T-helper 2 cell treated with Interferon-gamma antibody and Interleukin-4, amounts not matched to agents 5 μg/mL and 100 μg/mL, for 36 hours (primary cell): Measurements from ENCODE around the gene FBXO2.
"Not testable (repeated sequence)": the region's sequence is repeated elsewhere in the genome, so short reads cannot be mapped to it uniquely, and the experiment has no call there.

ENCODE experiments used
- DNase-seq: peaks from one replicate; pipeline ENCODE4 v3.0.0; 2021; ENCODE audit warnings: low spot score
- H3K27ac Mint-ChIP-seq: one replicate; pipeline ENCODE4 v1.8.0; 2021; ENCODE audit warnings: mild to moderate bottlenecking, mixed read lengths
- H3K27me3 Mint-ChIP-seq: one replicate; pipeline ENCODE4 v1.8.0; 2021; ENCODE audit warnings: low read depth, mixed read lengths
- H3K36me3 Mint-ChIP-seq: one replicate; pipeline ENCODE4 v1.8.0; 2021; ENCODE audit warnings: low read depth, mixed read lengths
- H3K4me1 Mint-ChIP-seq: one replicate; pipeline ENCODE4 v1.8.0; 2021; ENCODE audit warnings: low read depth, mixed read lengths
- H3K4me3 Mint-ChIP-seq: one replicate; pipeline ENCODE4 v1.8.0; 2022; ENCODE audit warnings: mild to moderate bottlenecking, moderate library complexity, mixed read lengths
- H3K9me3 Mint-ChIP-seq: one replicate; pipeline ENCODE4 v1.8.0; 2021; ENCODE audit warnings: mixed read lengths

FBXO2 gene

DNA sequence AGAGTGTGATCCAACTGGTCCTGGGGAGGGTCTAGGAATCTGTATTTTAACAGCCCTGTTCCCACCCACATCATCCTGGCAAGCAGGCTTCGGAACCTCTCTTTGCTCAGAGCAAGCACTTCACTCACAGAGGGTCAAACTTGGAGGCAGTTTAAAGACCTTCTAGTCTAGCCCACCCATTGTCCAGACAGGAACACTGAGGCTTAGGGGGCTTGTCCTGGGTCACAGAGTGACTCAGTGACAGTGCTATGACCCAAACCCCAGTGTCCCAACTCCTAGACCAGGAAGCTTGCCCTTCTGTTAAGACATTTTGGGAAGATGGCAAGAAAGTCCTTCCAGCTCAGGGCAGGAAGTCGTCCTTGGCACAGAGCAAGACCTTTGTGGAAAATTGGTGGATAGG is 36.5 kb downstream of the FBXO2 start:
- Mint-ChIP-seq H3K4me3 (no peak overlapping the region), H3K36me3 (no peaks in the 10 kb centered on the region), H3K9me3 (no peaks in the 10 kb centered on the region), H3K27me3 (peaks cover 4% of the 10 kb centered on the region), H3K4me1 (no peaks in the 10 kb centered on the region), H3K27ac (no peak overlapping the region)
- no peak for DNase-seq

DNA sequence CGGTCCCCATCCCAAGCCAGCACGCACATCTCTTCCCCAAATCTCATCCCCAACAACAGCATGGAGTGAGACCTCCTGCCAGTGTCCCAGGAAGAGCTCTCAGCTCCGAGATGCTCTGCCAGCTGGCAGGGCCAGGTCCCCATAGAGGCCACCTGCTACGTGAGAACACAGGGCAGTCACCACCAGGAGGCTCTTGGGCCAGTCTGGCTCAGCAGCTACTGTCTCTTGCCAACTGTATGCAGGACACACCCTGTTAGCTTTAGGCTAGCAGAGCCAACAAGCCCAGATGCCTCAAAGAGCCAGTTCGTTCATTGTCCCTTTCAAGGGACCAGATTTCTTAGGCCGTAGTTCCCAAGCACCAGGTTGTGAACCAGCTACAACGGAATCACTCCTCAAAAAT is 36.9 kb downstream of the FBXO2 start:
- peaks cover 4% of the 10 kb centered on the region for H3K27me3 Mint-ChIP-seq

DNA sequence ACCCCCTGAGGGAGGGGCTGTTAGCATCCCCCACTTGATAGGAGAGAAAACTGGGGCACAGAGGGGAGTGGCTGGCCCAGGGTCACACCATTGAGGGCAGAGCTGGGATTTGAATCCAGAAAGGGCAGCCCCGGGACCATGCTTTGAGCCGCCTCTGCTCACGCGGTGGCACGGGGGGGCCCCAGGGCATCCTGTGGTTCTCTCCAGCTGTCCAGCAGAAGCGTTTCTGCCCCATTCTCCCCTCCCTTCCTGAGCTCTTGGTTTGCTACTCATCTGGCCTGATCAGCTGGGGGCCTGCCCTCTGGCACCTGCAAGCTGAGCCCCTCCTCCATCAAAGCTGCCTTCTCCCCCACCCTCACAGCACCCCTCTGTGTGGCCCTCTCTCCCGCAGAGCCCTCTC is 37.5 kb downstream of the FBXO2 start:
- no peak overlapping the region for H3K27ac Mint-ChIP-seq
- no peaks in the 10 kb centered on the region for H3K4me1 Mint-ChIP-seq
- no peak overlapping the region for H3K4me3 Mint-ChIP-seq

More for the DNA sequence above, 36.9 kb downstream of the FBXO2 start:
- DNase-seq: no peak
- Mint-ChIP-seq H3K4me1 (no peaks in the 10 kb centered on the region), H3K4me3 (no peak overlapping the region), H3K36me3 (no peaks in the 10 kb centered on the region), H3K27ac (no peak overlapping the region), H3K9me3 (no peaks in the 10 kb centered on the region)

DNA sequence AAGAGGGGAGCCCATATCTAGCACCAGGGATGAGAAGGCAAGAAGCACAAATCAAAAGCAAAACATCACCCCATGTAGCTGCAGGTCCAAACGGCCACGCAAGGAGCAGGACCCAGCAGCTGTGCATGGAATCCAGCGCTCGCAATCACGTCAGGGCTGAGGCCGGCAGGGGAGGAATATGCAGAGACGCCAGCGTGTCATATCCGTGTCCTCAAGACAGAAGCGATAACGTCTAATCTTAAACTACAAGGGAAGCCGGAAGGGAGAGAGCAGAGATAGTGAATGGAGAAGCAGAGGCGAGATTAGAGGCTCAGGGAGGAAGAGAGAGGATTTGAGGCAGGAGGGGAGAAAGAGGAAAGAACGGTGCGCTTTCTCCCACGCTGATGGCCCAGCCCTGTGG is 39.1 kb downstream of the FBXO2 start:
- no peak overlapping the region for H3K27ac Mint-ChIP-seq
- H3K4me3 Mint-ChIP-seq: no peak overlapping the region
- H3K4me1 Mint-ChIP-seq: no peaks in the 10 kb centered on the region
- no peaks in the 10 kb centered on the region for H3K36me3 Mint-ChIP-seq
- H3K27me3 Mint-ChIP-seq: no peaks in the 10 kb centered on the region
- DNase-seq: no peak
- H3K9me3 Mint-ChIP-seq: no peaks in the 10 kb centered on the region

More for the DNA sequence above, 37.5 kb downstream of the FBXO2 start:
- no peaks in the 10 kb centered on the region for H3K27me3 Mint-ChIP-seq
- no peak for DNase-seq
- H3K9me3 Mint-ChIP-seq: no peaks in the 10 kb centered on the region
- no peaks in the 10 kb centered on the region for H3K36me3 Mint-ChIP-seq

DNA sequence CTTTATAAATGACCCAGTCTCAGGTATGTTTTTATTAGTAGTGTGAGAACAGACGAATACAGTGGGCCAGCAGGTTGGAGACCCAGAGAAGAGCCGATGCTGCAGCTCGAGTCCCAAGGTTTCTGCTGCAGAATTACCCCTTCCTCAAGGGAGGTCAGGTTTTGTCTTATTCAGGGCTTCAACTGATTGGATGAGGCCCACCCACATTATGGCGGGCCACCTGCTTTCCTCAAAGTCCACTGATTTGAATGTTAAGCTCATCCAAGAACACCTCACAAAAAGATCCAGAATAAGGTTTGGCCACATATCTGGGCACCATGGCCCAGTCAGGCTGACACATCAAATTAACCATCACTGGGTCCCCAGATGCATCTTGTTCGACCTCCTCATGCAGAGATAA is 40.9 kb downstream of the FBXO2 start:
- Mint-ChIP-seq H3K9me3 (no peaks in the 10 kb centered on the region), H3K36me3 (no peaks in the 10 kb centered on the region), H3K4me1 (no peaks in the 10 kb centered on the region), H3K4me3 (no peak overlapping the region), H3K27ac (no peak overlapping the region), H3K27me3 (no peaks in the 10 kb centered on the region)
- no peak for DNase-seq

DNA sequence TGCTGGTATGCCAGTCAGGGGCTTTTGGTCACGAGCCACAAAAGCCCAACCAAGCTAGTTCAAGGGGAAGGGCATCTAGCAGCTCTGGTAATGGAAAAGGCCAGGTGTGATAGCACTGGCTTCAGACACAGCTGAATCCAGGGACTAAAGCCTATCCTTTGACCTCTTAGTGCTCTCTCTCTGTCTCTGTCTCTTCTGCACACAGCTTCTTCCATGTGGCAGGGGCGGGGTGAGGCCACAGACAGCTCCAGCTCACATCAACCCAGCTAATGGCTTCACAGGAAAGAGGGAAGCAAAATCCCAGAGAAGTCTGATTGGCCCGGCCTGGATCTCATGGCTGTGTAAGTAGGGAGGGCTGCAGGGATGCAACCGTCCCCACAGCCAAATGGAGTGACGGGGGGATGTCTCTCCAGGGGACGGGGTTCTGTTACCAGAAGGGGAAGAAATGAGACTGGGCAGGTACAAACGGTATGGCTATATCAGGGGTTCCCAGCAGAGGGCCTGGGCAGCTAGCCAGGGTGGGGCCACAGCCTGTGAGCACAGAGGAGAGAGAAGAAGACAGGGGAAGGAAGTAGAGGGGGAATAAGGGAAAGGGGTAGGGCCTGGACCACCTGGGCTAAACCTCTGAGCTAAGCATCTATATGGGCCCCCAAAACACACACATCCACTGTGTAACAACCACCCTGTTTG is 42.4 kb downstream of the FBXO2 start:
- no peaks in the 10 kb centered on the region for H3K4me1 Mint-ChIP-seq
- no peaks in the 10 kb centered on the region for H3K27me3 Mint-ChIP-seq
- DNase-seq: no peak
- no peak overlapping the region for H3K4me3 Mint-ChIP-seq
- H3K9me3 Mint-ChIP-seq: no peaks in the 10 kb centered on the region
- no peak overlapping the region for H3K27ac Mint-ChIP-seq
- no peaks in the 10 kb centered on the region for H3K36me3 Mint-ChIP-seq

DNA sequence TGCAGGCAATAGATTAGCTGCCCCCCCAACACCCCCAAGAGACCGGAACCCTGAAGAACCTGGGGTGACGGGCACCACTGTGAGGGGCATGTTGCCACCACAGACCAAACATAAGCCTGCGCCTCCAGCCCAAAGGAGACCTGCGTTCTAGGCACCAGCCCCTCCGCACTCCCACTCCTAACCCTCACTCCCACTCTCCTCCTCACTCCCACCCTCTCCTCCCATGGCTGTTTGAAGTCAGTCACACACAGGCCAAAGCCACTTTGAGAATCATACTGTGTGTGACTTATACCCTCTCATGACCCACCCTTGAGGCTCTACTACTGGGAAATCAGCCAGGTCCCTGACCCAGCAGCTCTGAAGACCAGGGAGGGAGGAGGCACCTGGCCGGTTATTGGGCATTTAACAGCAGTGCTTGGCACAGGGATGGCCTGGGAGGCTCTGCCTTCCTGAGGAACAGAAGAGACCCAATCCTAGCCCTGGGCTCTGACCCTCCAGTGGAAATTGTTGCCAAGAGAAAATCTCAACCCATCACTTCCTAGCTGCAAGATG is 43.5 kb downstream of the FBXO2 start:
- Mint-ChIP-seq H3K9me3 (no peaks in the 10 kb centered on the region), H3K4me3 (no peak overlapping the region), H3K36me3 (no peaks in the 10 kb centered on the region), H3K27me3 (no peaks in the 10 kb centered on the region), H3K27ac (no peak overlapping the region), H3K4me1 (no peaks in the 10 kb centered on the region)
- DNase-seq: no peak

DNA sequence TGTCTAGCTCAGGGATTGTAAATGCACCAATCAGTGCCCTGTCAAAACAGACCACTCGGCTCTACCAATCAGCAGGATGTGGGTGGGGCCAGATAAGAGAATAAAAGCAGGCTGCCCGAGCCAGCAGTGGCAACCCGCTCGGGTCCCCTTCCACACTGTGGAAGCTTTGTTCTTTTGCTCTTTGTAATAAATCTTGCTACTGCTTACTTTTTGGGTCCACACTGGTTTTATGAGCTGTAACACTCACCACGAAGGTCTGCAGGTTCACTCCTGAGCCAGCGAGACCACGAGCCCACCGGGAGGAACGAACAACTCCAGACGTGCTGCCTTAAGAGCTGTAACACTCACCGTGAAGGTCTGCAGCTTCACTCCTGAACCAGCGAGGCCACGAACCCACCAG is 44.9 kb downstream of the FBXO2 start:
- not testable (repeated sequence) for H3K27ac Mint-ChIP-seq, H3K27me3 Mint-ChIP-seq, H3K4me1 Mint-ChIP-seq, H3K4me3 Mint-ChIP-seq, DNase-seq, H3K36me3 Mint-ChIP-seq, H3K9me3 Mint-ChIP-seq

DNA sequence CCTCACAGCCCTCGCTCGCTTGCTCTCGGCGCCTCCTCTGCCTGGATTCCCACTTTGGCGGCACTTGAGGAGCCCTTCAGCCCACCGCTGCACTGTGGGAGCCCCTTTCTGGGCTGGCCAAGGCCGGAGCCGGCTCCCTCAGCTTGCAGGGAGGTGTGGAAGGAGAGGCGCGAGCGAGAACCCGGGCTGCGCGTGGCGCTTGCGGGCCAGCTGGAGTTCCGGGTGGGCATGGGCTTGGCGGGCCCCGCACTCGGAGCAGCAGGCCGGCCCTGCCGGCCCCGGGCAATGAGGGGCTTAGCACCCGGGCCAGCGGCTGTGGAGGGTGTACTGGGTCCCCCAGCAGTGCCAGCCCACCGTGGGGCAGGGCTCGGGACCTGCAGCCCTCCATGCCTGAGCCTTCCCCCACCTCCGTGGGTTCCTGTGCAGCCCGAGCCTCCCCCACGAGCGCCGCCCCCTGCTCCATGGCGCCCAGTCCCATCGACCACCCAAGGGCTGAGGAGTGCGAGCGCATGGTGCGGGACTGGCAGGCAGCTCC is 45.6 kb downstream of the FBXO2 start:
- not testable (repeated sequence) for H3K9me3 Mint-ChIP-seq, H3K4me3 Mint-ChIP-seq, DNase-seq, H3K27ac Mint-ChIP-seq, H3K27me3 Mint-ChIP-seq, H3K4me1 Mint-ChIP-seq, H3K36me3 Mint-ChIP-seq

DNA sequence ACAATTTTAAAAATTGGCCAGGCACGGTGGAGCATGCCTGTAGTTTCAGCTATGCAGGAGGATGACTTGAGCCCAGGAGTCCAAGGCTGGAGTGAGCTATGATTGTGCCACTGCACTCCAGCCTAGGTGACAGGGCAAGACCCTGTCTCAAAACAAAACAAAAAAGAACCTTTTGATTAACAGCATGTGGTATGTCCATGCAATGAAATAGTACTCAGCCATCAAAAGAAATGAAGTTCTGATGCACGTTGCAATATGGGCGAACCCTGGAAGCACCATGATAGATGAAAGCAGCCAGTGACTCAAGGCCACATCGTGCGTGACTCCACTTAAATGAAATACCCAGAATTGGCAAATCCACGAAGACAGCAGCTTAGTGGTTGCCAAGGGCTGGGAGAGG is 47.5 kb downstream of the FBXO2 start:
- H3K4me3 Mint-ChIP-seq: no peak overlapping the region
- no peaks in the 10 kb centered on the region for H3K27me3 Mint-ChIP-seq

DNA sequence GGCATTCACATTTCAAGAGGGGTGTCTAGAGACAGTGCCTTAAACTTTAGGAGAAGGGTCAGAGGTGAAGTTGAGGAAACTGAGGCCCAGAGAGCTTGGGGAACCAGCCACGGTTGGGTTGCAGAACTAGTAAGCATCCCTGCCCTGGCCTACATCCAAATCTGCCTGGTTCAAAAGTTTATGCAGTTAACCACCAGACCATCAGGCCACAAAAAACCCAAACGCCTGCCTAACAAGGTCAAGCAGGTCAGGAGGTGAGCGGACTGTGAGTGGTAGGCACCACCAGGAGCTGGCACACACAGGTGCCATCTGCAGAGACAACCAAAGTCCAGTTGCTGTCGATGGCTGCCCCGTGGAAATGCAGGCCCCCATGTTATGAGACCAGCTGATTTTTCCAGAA is 51.2 kb downstream of the FBXO2 start:
- no peaks in the 10 kb centered on the region for H3K36me3 Mint-ChIP-seq
- DNase-seq: no peak
- no peaks in the 10 kb centered on the region for H3K4me1 Mint-ChIP-seq
- H3K27me3 Mint-ChIP-seq: no peaks in the 10 kb centered on the region
- H3K27ac Mint-ChIP-seq: no peak overlapping the region
- H3K4me3 Mint-ChIP-seq: no peak overlapping the region
- no peaks in the 10 kb centered on the region for H3K9me3 Mint-ChIP-seq

More for the DNA sequence above, 47.5 kb downstream of the FBXO2 start:
- Mint-ChIP-seq H3K4me1 (no peaks in the 10 kb centered on the region), H3K9me3 (no peaks in the 10 kb centered on the region), H3K36me3 (no peaks in the 10 kb centered on the region), H3K27ac (no peak overlapping the region)
- no peak for DNase-seq

DNA sequence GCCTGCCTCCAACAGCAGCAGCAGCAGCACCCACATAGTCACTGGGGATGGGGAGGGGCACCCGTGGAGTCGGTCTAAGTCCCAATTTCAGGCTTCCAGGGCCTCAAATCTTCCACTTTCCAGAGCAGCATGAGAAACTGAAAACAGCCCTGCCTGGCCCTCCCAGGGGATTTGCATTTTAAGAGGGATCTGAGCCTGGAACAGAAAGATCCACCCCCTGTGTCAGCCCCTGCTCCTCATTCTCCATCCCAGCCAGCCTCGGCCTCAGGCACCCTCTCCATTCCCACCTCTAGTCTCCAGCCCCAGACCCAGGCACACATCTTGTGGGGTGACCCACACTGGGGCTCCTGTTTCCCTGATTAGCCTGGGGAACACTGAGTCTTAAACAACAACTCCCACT is 51.8 kb downstream of the FBXO2 start:
- no peak overlapping the region for H3K4me3 Mint-ChIP-seq
- no peaks in the 10 kb centered on the region for H3K9me3 Mint-ChIP-seq
- H3K36me3 Mint-ChIP-seq: no peaks in the 10 kb centered on the region
- no peak for DNase-seq
- no peaks in the 10 kb centered on the region for H3K27me3 Mint-ChIP-seq
- no peak overlapping the region for H3K27ac Mint-ChIP-seq
- H3K4me1 Mint-ChIP-seq: no peaks in the 10 kb centered on the region

DNA sequence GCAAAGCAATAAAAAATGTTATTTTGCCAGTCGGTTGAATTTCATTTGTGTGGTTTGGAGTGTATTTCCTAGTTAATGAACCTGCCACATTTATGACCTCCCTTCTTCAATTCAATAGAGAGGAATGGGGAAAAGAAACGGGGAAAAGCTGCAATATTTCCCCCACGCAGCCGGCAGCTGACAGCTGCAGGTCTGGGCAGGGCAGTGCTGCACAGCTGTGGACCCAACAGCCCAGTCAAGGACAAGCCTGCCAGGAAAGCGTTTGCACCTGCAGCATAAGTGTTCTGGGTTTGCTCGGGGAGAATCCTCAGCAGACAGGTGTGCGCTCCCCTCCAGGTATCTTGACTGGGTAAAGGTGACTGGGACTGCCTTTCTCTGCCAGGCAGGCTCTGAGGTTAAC is 53.4 kb downstream of the FBXO2 start:
- no peaks in the 10 kb centered on the region for H3K36me3 Mint-ChIP-seq
- H3K4me1 Mint-ChIP-seq: no peaks in the 10 kb centered on the region
- no peak overlapping the region for H3K4me3 Mint-ChIP-seq
- no peaks in the 10 kb centered on the region for H3K9me3 Mint-ChIP-seq
- no peak for DNase-seq
- H3K27ac Mint-ChIP-seq: no peak overlapping the region
- H3K27me3 Mint-ChIP-seq: no peaks in the 10 kb centered on the region

DNA sequence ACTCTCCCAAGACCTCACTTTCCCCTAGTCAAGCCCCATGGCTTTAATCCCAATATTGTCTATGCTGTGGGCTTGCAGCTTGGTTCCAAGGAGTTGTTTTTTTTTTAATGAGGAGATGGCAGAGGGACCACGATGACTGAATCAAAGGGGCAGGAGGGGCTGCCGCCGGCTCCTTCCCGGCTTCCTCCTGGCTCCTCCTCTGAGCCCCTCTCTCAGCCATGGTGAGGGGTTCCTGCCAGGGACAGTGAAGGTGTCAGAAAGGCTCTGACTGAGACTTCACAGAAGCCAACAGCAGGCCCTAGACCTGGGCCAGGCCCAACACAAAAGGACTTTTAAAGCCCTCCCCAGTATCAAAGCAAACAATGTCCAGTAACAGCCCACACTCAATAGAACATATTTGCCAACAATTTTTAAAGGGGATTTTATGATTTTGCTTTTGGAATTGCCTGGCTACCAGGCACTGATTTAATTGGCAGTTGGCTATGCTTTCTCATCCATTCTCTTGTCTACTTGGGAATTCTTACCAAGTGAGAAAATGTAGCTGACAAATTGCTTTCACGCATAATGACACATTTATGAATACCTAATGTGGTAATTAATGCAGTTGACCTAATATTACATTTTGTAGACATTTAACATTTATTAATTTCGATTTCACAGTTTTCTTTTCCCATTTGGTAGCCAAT is 54.2 kb downstream of the FBXO2 start:
- Mint-ChIP-seq H3K4me1 (no peaks in the 10 kb centered on the region), H3K9me3 (no peaks in the 10 kb centered on the region), H3K4me3 (no peak overlapping the region), H3K27me3 (no peaks in the 10 kb centered on the region), H3K36me3 (no peaks in the 10 kb centered on the region), H3K27ac (no peak overlapping the region)
- DNase-seq: no peak
